Subcutaneous adipose tissue (tissue), 4 donors: ENCODE measurements around the gene OMG. TPM values are rescaled to one million over a fixed set of nuclear protein-coding genes. Genes with fewer than 3 reads are reported as not detected.

Experiments used
- total RNA-seq, 4 donors: library from RNA; depleted of rRNA; stranded (reverse); fragments of >200 nt; gene quantifications; one replicate each; pipeline ENCODE4 v1.1.0, GENCODE V29; 2016
- TF ChIP-seq, protein P1 (sequence below): fragments of 450-650 bp; IDR thresholded peaks from one replicate; pipeline ENCODE4 v1.5.1; 2016; ENCODE audit warnings: low read depth, mild to moderate bottlenecking, control low read depth, antibody characterized with exemption, moderate library complexity

OMG gene, protein sequence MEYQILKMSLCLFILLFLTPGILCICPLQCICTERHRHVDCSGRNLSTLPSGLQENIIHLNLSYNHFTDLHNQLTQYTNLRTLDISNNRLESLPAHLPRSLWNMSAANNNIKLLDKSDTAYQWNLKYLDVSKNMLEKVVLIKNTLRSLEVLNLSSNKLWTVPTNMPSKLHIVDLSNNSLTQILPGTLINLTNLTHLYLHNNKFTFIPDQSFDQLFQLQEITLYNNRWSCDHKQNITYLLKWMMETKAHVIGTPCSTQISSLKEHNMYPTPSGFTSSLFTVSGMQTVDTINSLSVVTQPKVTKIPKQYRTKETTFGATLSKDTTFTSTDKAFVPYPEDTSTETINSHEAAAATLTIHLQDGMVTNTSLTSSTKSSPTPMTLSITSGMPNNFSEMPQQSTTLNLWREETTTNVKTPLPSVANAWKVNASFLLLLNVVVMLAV
- 1 to 10 TPM in 1 of 4 donors, not detected in 3; 6.5 TPM for total RNA-seq

DNA sequence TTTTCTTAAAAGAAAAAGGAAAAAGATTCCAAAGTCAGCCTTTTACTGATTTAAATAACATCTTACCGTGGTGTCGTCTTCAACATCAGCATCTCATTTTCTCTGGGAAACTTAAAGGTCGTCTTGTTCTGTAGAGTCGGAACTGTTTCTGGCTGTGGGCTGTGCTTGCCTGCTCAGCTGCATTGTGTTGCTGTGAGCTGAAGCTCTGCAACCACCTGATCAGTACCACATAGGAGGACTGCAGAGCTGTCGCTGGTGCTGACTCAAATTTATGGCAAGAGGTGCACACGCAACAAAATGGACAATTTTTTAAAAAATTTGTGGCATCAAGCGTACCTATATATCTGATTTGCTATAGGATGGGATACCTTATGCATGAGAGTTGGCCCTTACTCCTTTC, at the start of gene OMG:
OMG (minus strand) TSS at position 150 of the 400 bp plus-strand sequence. CDS start 908 bp downstream, outside the sequence.
- TF ChIP-seq, protein P1, sequence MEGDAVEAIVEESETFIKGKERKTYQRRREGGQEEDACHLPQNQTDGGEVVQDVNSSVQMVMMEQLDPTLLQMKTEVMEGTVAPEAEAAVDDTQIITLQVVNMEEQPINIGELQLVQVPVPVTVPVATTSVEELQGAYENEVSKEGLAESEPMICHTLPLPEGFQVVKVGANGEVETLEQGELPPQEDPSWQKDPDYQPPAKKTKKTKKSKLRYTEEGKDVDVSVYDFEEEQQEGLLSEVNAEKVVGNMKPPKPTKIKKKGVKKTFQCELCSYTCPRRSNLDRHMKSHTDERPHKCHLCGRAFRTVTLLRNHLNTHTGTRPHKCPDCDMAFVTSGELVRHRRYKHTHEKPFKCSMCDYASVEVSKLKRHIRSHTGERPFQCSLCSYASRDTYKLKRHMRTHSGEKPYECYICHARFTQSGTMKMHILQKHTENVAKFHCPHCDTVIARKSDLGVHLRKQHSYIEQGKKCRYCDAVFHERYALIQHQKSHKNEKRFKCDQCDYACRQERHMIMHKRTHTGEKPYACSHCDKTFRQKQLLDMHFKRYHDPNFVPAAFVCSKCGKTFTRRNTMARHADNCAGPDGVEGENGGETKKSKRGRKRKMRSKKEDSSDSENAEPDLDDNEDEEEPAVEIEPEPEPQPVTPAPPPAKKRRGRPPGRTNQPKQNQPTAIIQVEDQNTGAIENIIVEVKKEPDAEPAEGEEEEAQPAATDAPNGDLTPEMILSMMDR: no peak

DNA sequence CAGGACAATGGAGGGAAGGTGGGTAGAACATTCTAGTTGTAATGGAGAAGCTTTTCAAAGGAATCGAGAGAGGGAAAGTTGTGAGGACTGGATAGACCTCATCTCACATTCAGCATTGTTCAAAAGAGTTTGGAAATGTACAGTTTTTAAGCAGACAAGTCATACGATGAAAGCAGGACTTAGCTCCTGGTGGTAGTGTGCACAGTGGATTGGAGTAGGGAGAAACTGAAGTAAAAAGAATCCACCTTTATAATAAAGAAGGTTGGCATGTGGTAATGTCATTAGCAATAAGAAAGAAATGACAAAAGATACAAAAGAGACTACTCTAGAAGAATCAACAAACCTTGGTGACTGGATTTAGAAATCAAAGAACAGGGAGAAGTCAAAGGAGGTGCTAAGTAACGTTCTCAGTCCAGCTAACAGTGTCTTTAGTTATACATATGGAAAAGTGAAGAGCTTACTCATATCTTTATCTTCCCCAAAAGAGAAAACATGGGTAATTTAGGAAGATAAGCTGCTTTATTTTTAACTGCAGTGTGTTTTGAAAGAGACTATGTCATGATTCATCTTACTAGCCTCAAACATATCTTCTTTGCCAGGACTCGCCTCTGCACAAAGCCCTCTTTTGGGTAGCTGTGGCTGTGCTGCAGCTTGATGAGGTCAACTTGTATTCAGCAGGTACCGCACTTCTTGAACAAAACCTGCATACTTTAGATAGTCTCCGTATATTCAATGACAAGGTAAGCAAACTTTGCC, 43.0 kb upstream of the OMG start:
- TF ChIP-seq, protein P1: no peak

DNA sequence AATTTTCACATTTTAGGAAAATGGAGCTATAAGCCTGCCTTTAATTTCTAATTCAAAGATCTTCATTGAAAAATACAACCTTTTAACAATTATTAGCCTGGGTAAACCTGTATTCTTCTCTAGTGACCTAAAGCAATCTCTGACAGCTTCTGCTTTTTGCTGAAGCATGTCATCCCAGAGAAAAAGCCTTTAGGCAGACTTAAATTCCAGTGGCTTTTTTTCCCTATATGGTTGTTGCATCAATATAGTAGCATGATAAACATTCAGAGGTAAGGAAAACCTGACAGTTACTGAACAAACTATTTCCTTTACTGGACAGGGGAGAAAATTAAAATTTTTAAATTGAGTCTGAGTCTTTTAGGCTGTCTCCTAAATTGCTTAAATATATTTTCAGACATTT, 32.2 kb upstream of the OMG start:
- TF ChIP-seq, protein P1: no peak

DNA sequence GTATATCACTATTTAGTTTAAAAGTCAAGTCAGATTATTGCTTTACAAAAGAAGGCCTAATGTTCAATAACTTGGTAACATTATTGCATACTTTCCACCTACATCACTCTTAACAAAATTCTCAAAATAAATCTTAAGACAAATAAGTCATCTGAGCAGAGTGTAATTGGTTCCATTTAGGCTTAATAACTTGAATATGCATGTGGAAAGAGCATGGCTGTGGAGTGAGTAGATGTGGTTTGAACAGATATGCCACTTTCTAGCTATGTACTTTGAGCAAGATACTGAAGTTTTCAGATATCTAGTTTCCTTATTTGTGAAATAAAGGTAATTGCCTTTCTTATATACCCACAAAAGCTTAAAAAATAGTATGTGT, 31.1 kb upstream of the OMG start:
- TF ChIP-seq, protein P1: no peak

DNA sequence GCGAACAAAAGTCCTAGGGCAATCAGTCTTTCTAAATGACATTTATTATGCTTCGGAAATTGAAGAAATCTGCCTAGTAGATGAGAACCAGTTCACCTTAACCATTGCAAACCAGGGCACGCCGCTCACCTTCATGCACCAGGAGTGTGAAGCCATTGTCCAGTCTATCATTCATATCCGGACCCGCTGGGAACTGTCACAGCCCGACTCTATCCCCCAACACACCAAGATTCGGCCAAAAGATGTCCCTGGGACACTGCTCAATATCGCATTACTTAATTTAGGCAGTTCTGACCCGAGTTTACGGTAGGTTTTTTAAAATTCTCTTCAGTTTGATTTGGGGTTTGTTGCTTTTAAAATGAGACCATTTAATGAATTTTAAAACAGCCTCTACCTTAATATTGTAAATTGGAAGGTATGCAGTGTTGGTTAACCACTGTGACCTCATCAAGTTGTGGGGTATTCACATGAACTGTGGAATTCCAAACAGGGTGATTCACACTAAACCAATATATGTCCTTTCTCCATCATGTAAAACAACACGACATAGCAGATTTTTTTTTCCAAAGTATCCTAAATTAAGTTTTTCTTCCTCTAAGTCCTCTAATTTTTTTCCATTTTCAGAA, 30.6 kb upstream of the OMG start:
- TF ChIP-seq, protein P1: no peak

DNA sequence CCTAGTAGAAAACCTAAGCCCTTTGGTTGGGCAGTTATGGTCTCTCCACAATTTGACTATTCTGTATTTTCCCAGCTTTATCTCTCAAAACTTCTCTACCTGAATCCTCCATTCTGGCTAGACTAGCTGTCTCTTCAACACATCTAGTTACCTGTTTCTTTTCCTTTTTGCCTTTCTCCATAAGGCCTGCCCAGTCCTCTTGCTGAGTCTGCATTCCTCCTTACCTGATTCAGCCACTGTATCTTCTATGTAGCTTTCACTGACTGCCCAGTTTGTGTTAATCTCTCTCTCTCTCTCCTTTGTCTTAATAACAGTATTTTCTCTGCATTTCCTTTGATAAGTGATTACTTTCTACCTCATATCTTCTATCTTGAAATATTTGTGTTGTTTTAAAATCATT, 26.5 kb upstream of the OMG start:
- TF ChIP-seq, protein P1: no peak

DNA sequence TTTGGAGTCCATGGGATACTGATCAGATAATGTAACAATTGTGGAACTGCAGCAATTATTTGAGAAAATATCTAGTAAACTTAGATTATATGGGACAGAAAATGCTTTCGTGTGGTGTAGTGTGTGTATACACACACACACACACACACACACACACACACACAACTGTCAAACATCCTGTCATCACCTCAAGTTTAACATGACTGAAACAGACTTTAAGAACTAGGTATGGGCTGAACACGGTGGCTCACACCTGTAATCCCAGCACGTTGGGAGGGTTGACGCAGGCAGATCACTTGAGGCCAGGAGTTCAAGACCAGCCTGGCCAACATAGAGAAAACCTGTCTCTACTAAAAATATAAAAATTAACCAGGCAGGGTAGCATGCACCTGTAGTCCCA, 24.9 kb upstream of the OMG start:
- TF ChIP-seq, protein P1: no peak
